Left ventricle myocardium superior (tissue), 1 donor: ENCODE data around the gene GPR3. TPM values are rescaled to one million over a fixed set of nuclear protein-coding genes. Genes with fewer than 3 reads are reported as not detected.
"Not testable (repeated sequence)": the region's sequence is repeated elsewhere in the genome, so short reads cannot be mapped to it uniquely, and the experiment has no call there.

Experiments
- ATAC-seq: fragments of 200-7000 bp; cut with Tn5 transposase; one replicate; pipeline ENCODE4 v1.9.1; 2020; ENCODE audit warnings: mild to moderate bottlenecking, moderate library complexity
- DNase-seq: peaks from one replicate; pipeline ENCODE4 v3.0.0-alpha.2; 2020
- intact Hi-C: fragments of 100-400 bp; cut with micrococcal nuclease; formaldehyde crosslinking; loops from one replicate; pipeline ENCODE4 v1.11.0; 2022
- total RNA-seq: library from RNA; stranded (reverse); fragmentation: NEBNext Ultra II Directional; extraction: Animal tissue kit (Norgen Biotek cat#: 25700); gene quantifications from one replicate; pipeline ENCODE4 v1.2.1, GENCODE V29; 2021
- donor health status: DM: no; HTN: yes; CAD: no; lungs with severe emphysema.

The GPR3 gene
- total RNA-seq, 1 donor from 2014 or later, result 0.12 TPM

GRCh38 chr1:27372808-27373690 lies 19.4 kb upstream of the GPR3 start:
- DNase-seq, result no peak

GRCh38 chr1:27374362-27375086 lies 17.9 kb upstream of the GPR3 start, which contains the start of gene FCN3:
Gene FCN3, minus strand, starts transcription at chr1:27374824. Its CDS starts 6 bp downstream, at chr1:27374818.
- intact Hi-C loops, result no loop called here
- DNase-seq, result no peak
- peak; percentile 49 for ATAC-seq

More at GRCh38 chr1:27372808-27373690, 19.4 kb upstream of the GPR3 start:
- intact Hi-C loops, result no loop called here
- no peak for ATAC-seq

- no peak for ATAC-seq
- intact Hi-C loops, result no loop called here
- no peak for DNase-seq
Observed at GRCh38 chr1:27377760-27378495, 14.5 kb upstream of the GPR3 start.

GRCh38 chr1:27379564-27380122 lies 12.8 kb upstream of the GPR3 start:
- intact Hi-C loops, result no loop called here
- ATAC-seq, result no peak
- DNase-seq, result no peak

GRCh38 chr1:27380224-27380623 lies 12.2 kb upstream of the GPR3 start:
- no peak for DNase-seq
- intact Hi-C loops, result no loop called here
- no peak for ATAC-seq

- DNase-seq, result no peak
Observed at GRCh38 chr1:27380766-27381733, 11.4 kb upstream of the GPR3 start.

GRCh38 chr1:27381969-27382762 lies 10.3 kb upstream of the GPR3 start:
- ATAC-seq, result no peak
- no peak for DNase-seq
- intact Hi-C loops, result no loop called here

More at GRCh38 chr1:27380766-27381733, 11.4 kb upstream of the GPR3 start:
- ATAC-seq, result peak; percentile 62
- intact Hi-C loops, result no loop called here

- no peak for ATAC-seq
Observed at GRCh38 chr1:27383039-27383605, 9.3 kb upstream of the GPR3 start, which contains the start of gene CD164L2. Gene CD164L2, minus strand, starts transcription at chr1:27383333. Its CDS starts 94 bp downstream, at chr1:27383239.

GRCh38 chr1:27383661-27384060 lies 8.8 kb upstream of the GPR3 start:
- DNase-seq (no peak), ATAC-seq (no peak)
- intact Hi-C loops, result no loop called here

More at GRCh38 chr1:27383039-27383605, 9.3 kb upstream of the GPR3 start, which contains the start of gene CD164L2:
- no peak for DNase-seq
- intact Hi-C loops, result no loop called here

- ATAC-seq, intact Hi-C loops, DNase-seq: not testable (repeated sequence)
Observed at GRCh38 chr1:27384797-27385196, 7.6 kb upstream of the GPR3 start.

- ATAC-seq (no peak), DNase-seq (peak; percentile 79)
- intact Hi-C loops, result no loop called here
Observed at GRCh38 chr1:27388337-27389005, 4.0 kb upstream of the GPR3 start.

- ATAC-seq (peak; percentile 60), DNase-seq (peak; percentile 65)
- intact Hi-C loops, result no loop called here
Observed at GRCh38 chr1:27391511-27392095, 819 bp upstream of the GPR3 start.

- ATAC-seq (no peak), DNase-seq (no peak)
- intact Hi-C loops, result no loop called here
Observed at GRCh38 chr1:27392778-27393635, 585 bp downstream of the GPR3 start.

- ATAC-seq (no peak), DNase-seq (no peak)
- intact Hi-C loops, result no loop called here
Observed at GRCh38 chr1:27393641-27394281, 1.3 kb downstream of the GPR3 start.

GRCh38 chr1:27394282-27394658 lies 1.8 kb downstream of the GPR3 start:
- intact Hi-C loops, result no loop called here
- ATAC-seq (no peak), DNase-seq (no peak)
